Trophoblast cell (in vitro differentiated cells and primary cell): ENCODE data around the gene ANXA8.

Experiments used
- DNase-seq, 2 donors: peaks; one replicate each; pipeline ENCODE4 v3.0.0-alpha.2; 2016
- H2AFZ ChIP-seq: 2 replicates; pipeline ENCODE4 v1.6.1; 2013; ENCODE audit warnings: low read length, moderate library complexity, mild to moderate bottlenecking; ENCODE audit not compliant: insufficient read depth, poor library complexity
- H2AK5ac ChIP-seq: 2 replicates; pipeline ENCODE4 v1.6.1; 2013; ENCODE audit warnings: mild to moderate bottlenecking, low read length
- H2BK120ac ChIP-seq: 2 replicates; pipeline ENCODE4 v1.6.1; 2013; ENCODE audit warnings: low read length, mild to moderate bottlenecking, moderate library complexity; ENCODE audit not compliant: insufficient read depth, poor library complexity
- H2BK12ac ChIP-seq: 2 replicates; pipeline ENCODE4 v1.6.1; 2013; ENCODE audit warnings: mild to moderate bottlenecking, low read length, moderate library complexity
- H2BK5ac ChIP-seq: 2 replicates; pipeline ENCODE4 v1.6.1; 2013; ENCODE audit warnings: low read length, low read depth, moderate library complexity, mild to moderate bottlenecking; ENCODE audit not compliant: poor library complexity
- H3K14ac ChIP-seq: 2 replicates; pipeline ENCODE4 v1.6.1; 2013; ENCODE audit warnings: mild to moderate bottlenecking, low read length
- H3K18ac ChIP-seq: 2 replicates; pipeline ENCODE4 v1.6.1; 2013; ENCODE audit warnings: mild to moderate bottlenecking, low read length
- H3K23ac ChIP-seq: 2 replicates; pipeline ENCODE4 v1.6.1; 2013; ENCODE audit warnings: low read length
- H3K27ac ChIP-seq: 2 replicates; pipeline ENCODE4 v1.5.1; 2013; ENCODE audit warnings: low read depth, mild to moderate bottlenecking, inconsistent platforms, low read length, moderate library complexity
- H3K27me3 ChIP-seq: 2 replicates; pipeline ENCODE4 v1.6.1; 2013; ENCODE audit warnings: inconsistent platforms, mild to moderate bottlenecking, low read length, moderate library complexity; ENCODE audit not compliant: insufficient read depth
- H3K36me3 ChIP-seq, 2 experiments: 1 replicate in 1 of 2; 2 replicates in 1 of 2; pipeline ENCODE4 v1.6.1; 2013; ENCODE audit warnings: low read length in 2 of 2, mild to moderate bottlenecking in 2 of 2, moderate library complexity in 1 of 2; ENCODE audit not compliant: insufficient read depth in 2 of 2, control insufficient read depth in 1 of 2
- H3K4ac ChIP-seq: 2 replicates; pipeline ENCODE4 v1.6.1; 2013; ENCODE audit warnings: low read depth, mild to moderate bottlenecking, low read length, moderate library complexity
- H3K4me1 ChIP-seq, 2 experiments: 1 replicate in 1 of 2; 2 replicates in 1 of 2; pipeline ENCODE4 v1.6.1; 2013; ENCODE audit warnings: low read length in 2 of 2, mild to moderate bottlenecking in 2 of 2, moderate library complexity in 1 of 2; ENCODE audit not compliant: insufficient read depth in 2 of 2, control insufficient read depth in 1 of 2
- H3K4me2 ChIP-seq: 2 replicates; pipeline ENCODE4 v1.6.1; 2013; ENCODE audit warnings: inconsistent platforms, mild to moderate bottlenecking, low read length, moderate library complexity
- H3K4me3 ChIP-seq: 2 replicates; pipeline ENCODE4 v1.5.1; 2013; ENCODE audit warnings: mild to moderate bottlenecking, low read depth, low read length, inconsistent platforms
- H3K79me1 ChIP-seq: one replicate; pipeline ENCODE4 v1.6.1; 2013; ENCODE audit warnings: low read length
- H3K79me2 ChIP-seq: 2 replicates; pipeline ENCODE4 v1.6.1; 2013; ENCODE audit warnings: low read length, mild to moderate bottlenecking; ENCODE audit not compliant: control insufficient read depth, insufficient read depth, poor library complexity
- H3K9ac ChIP-seq: 2 replicates; pipeline ENCODE4 v1.6.1; 2013; ENCODE audit warnings: mild to moderate bottlenecking, low read length
- H3K9me3 ChIP-seq: 2 replicates; pipeline ENCODE4 v1.6.1; 2013; ENCODE audit warnings: low read depth, mild to moderate bottlenecking, control low read depth, inconsistent platforms, low read length; ENCODE audit not compliant: insufficient read depth
- H4K12ac ChIP-seq: 2 replicates; pipeline ENCODE4 v1.6.1; 2013; ENCODE audit warnings: low read depth, mild to moderate bottlenecking, low read length, moderate library complexity
- H4K8ac ChIP-seq: 2 replicates; pipeline ENCODE4 v1.6.1; 2013; ENCODE audit warnings: low read depth, mild to moderate bottlenecking, low read length, moderate library complexity
- H4K91ac ChIP-seq: one replicate; pipeline ENCODE4 v1.6.1; 2013; ENCODE audit warnings: low read depth, mild to moderate bottlenecking, low read length, moderate library complexity
- WGBS: extraction: QIAGEN DNeasy Blood & Tissue Kit; methylation state at CpG from one replicate; pipeline ENCODE4 v1.1.7; 2013; ENCODE audit warnings: missing lambda C conversion rate; ENCODE audit not compliant: insufficient read length, insufficient coverage; ENCODE audit errors: extremely low coverage; 5-methylcytosine and 5-hydroxymethylcytosine counted together

ANXA8 gene

GRCh38 chr10:47458466-47459154, 25.3 kb downstream of the ANXA8 start:
- Histone ChIP-seq H2BK12ac (peak overlapping the region; percentile 58), H2AFZ (no peak overlapping the region), H3K14ac (no peak overlapping the region), H2BK5ac (no peak overlapping the region), H3K4me2 (no peak overlapping the region), H3K23ac (no peak overlapping the region), H3K36me3 (no peaks in the 10 kb centered on the region), H3K18ac (no peak overlapping the region), H3K27me3 (no peaks in the 10 kb centered on the region), H4K91ac (peak overlapping the region; percentile 57), H3K79me2 (no peaks in the 10 kb centered on the region), H3K27ac (no peak overlapping the region), H3K4me3 (no peak overlapping the region), H3K4me1 (peaks cover 3 to 5% of the 10 kb centered on the region in 2 experiments), H2AK5ac (no peak overlapping the region), H2BK120ac (peak overlapping the region; percentile 20), H3K4ac (no peak overlapping the region), H3K9ac (no peak overlapping the region), H3K79me1 (peaks cover 7% of the 10 kb centered on the region), H4K12ac (no peak overlapping the region), H3K9me3 (peaks cover 2% of the 10 kb centered on the region), H4K8ac (no peak overlapping the region)
- DNase-seq = peak; percentile 8 to 42
- WGBS = no CpG with 5 or more reads among the region's 4 CpGs

GRCh38 chr10:47457826-47458225, 26.1 kb downstream of the ANXA8 start:
- peak overlapping the region; percentile 86 for H2BK12ac ChIP-seq
- no peak for DNase-seq
- no peaks in the 10 kb centered on the region for H3K36me3 ChIP-seq

DNA sequence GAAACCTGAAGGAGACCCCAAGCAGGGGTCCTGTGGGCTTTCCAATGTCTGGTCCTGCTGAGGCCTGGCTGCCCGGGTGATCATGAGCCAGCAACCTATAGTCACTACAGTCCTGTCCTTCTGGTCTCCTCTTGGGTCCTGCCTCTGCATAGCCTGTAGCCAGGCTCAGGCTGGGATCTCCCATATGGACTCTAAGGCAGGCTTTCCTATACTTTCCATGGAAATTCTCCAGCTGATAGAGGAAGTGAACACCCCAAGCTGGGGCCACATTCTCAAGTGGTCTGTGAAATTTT, 26.4 kb downstream of the ANXA8 start:
- no CpG with 5 or more reads among the region's 1 CpG for WGBS
- Histone ChIP-seq H3K9ac (no peak overlapping the region), H3K23ac (no peak overlapping the region), H2BK5ac (no peak overlapping the region), H3K36me3 (no peaks in the 10 kb centered on the region), H3K4me3 (no peak overlapping the region), H3K18ac (no peak overlapping the region), H2BK120ac (no peak overlapping the region), H2AFZ (no peak overlapping the region), H3K4me1 (peaks cover 3 to 5% of the 10 kb centered on the region in 2 experiments), H3K14ac (no peak overlapping the region), H2AK5ac (no peak overlapping the region), H4K91ac (peak overlapping the region; percentile 22), H3K9me3 (peaks cover 4% of the 10 kb centered on the region), H3K4ac (no peak overlapping the region), H4K12ac (no peak overlapping the region), H3K27me3 (no peaks in the 10 kb centered on the region), H2BK12ac (peak overlapping the region; percentile 39), H3K79me2 (no peaks in the 10 kb centered on the region), H4K8ac (no peak overlapping the region), H3K27ac (no peak overlapping the region), H3K4me2 (no peak overlapping the region), H3K79me1 (peaks cover 7% of the 10 kb centered on the region)
- DNase-seq = no peak

More at GRCh38 chr10:47457826-47458225, 26.1 kb downstream of the ANXA8 start:
- H4K8ac ChIP-seq = no peak overlapping the region
- H3K4me1 ChIP-seq = peaks cover 3 to 5% of the 10 kb centered on the region in 2 experiments
- no CpG with 5 or more reads among the region's 1 CpG for WGBS
- H2AFZ ChIP-seq = no peak overlapping the region
- peaks cover 7% of the 10 kb centered on the region for H3K79me1 ChIP-seq
- no peaks in the 10 kb centered on the region for H3K79me2 ChIP-seq
- no peak overlapping the region for H3K4ac ChIP-seq
- H3K4me3 ChIP-seq = no peak overlapping the region
- H3K14ac ChIP-seq = no peak overlapping the region
- H3K23ac ChIP-seq = no peak overlapping the region
- H2BK5ac ChIP-seq = no peak overlapping the region
- H4K91ac ChIP-seq = peak overlapping the region; percentile 59
- peak overlapping the region; percentile 58 for H2BK120ac ChIP-seq
- H3K27me3 ChIP-seq = no peaks in the 10 kb centered on the region
- no peak overlapping the region for H3K4me2 ChIP-seq
- peak overlapping the region; percentile 82 for H2AK5ac ChIP-seq
- H4K12ac ChIP-seq = no peak overlapping the region
- peaks cover 4% of the 10 kb centered on the region for H3K9me3 ChIP-seq
- H3K9ac ChIP-seq = no peak overlapping the region
- no peak overlapping the region for H3K27ac ChIP-seq
- H3K18ac ChIP-seq = peak overlapping the region; percentile 29

GRCh38 chr10:47456794-47457527, 27.0 kb downstream of the ANXA8 start:
- peak overlapping the region; percentile 63 for H2BK12ac ChIP-seq
- H2BK5ac ChIP-seq = no peak overlapping the region
- no peak overlapping the region for H4K8ac ChIP-seq
- H3K14ac ChIP-seq = no peak overlapping the region
- no peak overlapping the region for H4K12ac ChIP-seq
- no peak overlapping the region for H3K18ac ChIP-seq
- H3K23ac ChIP-seq = no peak overlapping the region
- no peaks in the 10 kb centered on the region for H3K36me3 ChIP-seq
- H3K9me3 ChIP-seq = peaks cover 4% of the 10 kb centered on the region
- H3K4me3 ChIP-seq = no peak overlapping the region
- H2AFZ ChIP-seq = no peak overlapping the region
- no peaks in the 10 kb centered on the region for H3K79me2 ChIP-seq
- no peak overlapping the region for H2BK120ac ChIP-seq
- H3K9ac ChIP-seq = no peak overlapping the region
- peak overlapping the region; percentile 58 for H2AK5ac ChIP-seq
- no peak overlapping the region for H3K27ac ChIP-seq
- WGBS = no CpG with 5 or more reads among the region's 6 CpGs
- no peaks in the 10 kb centered on the region for H3K27me3 ChIP-seq
- H3K4me1 ChIP-seq = peaks cover 3% of the 10 kb centered on the region in 2 experiments
- no peak overlapping the region for H3K4me2 ChIP-seq
- DNase-seq = no peak
- peaks cover 4% of the 10 kb centered on the region for H3K79me1 ChIP-seq
- H4K91ac ChIP-seq = no peak overlapping the region
- no peak overlapping the region for H3K4ac ChIP-seq
